HG02610 (cell line): ENCODE data around the gene SLC28A2.
"Not testable (repeated sequence)": the region's sequence is repeated elsewhere in the genome, so short reads cannot be mapped to it uniquely, and the experiment has no call there.

ENCODE experiments used
- ATAC-seq: cut with Tn5 transposase; IDR thresholded peaks from one replicate; pipeline ENCODE4 v1.9.1; 2021; ENCODE audit warnings: mild to moderate bottlenecking, moderate library complexity; ENCODE audit not compliant: unreplicated experiment

The SLC28A2 gene

GRCh38 chr15:45251888-45252287, at the start of gene SLC28A2:
SLC28A2 (plus strand) TSS chr15:45252234; CDS start chr15:45253216, 982 bp downstream.
- no peak for ATAC-seq

DNA sequence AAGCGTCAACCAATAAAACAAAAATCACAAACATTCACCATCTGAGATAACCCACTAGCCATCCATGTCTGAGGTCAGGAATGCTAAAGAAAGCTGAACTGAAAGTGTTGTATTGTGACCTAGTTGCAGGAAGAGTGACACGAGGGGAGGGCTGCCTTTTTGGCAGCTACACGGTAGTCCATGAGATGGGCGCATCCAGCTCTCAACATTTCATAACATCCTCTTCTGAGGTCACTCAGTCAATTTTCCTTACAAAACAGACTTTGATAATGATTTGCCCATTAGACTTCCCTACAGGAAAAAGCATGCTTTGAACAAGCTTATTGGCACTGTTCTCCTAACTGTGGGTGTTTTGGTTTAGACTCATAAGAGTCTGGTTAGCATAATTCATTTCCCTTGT, 48.9 kb upstream of the SLC28A2 start:
- ATAC-seq: no peak

GRCh38 chr15:45205192-45205591, 46.8 kb upstream of the SLC28A2 start:
- peak; percentile 28 for ATAC-seq

DNA sequence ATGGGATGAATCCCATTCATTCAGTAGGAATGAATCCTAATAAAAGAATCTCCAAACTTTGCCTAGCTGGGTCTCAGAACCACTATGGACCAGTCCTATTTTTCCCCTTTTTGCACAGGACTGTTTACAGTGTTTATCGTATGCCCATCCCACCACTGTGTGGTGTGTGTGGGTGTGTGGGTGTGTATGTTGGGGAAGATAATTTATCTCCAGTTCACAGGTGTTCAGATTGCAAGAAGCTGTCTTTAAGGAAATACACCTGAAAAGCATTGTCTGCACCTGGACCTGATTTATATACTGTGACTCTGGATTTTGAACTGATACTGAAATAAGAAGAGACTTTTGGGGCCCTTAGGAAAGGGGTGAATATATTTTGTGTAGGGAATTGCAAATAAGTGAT, 39.5 kb upstream of the SLC28A2 start:
- no peak for ATAC-seq

DNA sequence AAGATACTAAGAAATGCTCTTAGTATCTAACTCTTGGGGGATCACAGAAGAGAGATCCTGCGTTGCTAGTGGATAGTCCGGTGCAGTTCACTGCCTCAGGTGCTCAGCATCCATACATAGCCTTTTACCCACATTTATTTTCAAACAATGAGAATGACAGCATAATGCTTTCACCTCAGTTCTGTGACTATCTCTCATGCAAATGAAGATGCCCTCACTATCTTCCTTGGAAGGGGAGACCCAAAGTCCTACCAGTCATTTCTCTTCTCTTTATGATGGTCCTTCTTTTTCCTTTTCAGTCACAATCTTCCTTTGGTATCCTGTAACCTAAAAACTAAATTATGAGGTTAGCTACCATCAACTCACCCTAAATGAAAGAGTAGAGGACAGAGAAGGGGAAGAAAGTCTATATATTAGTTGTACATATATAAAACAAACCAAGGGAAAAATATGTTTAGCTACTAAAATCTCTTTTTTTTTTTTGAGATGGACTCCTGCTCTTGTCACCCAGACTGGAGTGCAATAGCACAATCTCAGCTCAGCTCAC, 30.9 kb upstream of the SLC28A2 start:
- ATAC-seq: no peak

- no peak for ATAC-seq
These were observed 30.1 kb upstream of the SLC28A2 start for GRCh38 chr15:45221967-45222366.

DNA sequence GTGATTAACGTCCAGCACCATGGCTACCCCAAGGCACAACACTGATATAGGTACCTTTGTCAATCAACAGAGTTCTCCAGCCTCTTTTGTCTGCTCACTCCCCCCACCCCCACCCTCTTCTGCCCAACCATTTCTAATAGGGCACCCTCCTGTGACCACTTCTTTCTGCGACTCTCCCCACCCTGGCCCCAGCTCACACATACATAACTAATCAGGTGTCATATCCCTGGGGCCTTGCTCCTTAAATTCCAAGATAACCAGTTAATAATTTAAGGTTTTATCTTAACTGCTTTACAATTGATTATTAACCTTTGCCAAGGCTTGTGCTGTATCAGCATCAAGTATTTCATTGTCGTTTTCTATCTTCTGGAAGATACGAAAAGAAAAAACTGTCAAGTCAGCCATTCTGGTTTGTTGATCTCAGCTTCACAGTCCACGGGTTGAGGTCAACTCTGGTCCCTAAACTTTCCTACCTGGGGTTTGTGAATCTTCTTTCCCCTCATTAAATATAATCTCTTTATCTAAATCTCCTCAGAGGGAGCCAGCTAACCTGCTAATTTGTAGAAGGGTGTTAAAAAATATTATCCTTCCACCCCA, 27.3 kb upstream of the SLC28A2 start:
- no peak for ATAC-seq

DNA sequence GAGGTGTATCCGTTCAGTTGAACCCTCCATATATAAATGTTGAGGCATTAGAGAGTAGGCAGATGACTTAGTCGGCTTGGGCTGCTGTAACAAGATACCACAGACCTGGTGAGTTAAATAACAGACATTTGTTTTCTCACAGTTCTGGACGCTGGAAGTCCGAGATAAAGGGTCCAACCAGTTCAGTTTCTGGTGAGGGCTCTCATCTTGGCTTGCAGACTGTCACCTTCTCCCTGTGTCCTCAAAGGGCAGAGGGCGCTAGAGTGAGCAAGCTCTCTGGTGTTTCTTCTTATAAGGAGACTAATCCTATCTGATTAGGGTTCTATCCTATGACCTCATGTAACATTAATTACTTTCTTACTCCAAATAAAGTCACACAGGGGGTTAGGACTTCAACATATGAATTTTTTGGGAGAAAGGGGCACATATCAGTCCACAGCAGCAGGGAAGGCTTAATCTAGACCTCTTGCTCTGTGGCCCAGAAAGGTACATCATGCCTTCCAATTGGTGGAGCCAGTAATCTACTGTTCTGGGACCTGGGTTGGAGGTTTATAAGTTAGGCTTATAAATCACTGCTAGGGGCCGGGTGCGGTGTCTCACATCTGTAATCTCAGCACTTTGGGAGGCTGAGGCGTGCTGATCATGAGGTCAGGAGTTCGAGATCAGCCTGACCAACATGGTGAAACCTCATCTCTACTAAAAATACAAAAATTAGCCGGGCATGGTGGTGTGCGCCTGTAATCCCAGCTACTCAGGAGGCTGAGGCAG, 26.3 kb upstream of the SLC28A2 start:
- no peak for ATAC-seq

GRCh38 chr15:45228931-45229330, 23.1 kb upstream of the SLC28A2 start:
- no peak for ATAC-seq

- no peak for ATAC-seq
These were observed 21.6 kb upstream of the SLC28A2 start for GRCh38 chr15:45230245-45230965.

DNA sequence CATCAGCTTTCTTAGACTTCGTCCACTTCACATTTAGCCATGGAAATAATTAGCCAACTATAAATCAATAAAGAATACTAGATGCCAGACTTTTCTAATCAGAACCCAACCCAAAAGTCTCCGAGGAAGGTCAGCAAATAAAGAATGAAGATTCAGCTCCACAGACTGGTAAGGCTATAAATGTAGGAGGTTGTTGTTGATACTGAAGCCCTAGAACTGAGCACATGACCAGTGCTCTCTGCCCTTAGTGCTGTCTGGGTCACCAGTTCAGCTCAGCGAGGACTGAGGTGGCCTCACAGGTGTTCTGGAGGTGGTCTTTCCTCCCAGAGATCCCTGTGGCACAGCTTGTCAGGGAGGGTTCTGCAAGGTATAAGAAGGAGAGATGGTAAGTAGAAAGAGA, 20.9 kb upstream of the SLC28A2 start:
- ATAC-seq: no peak

GRCh38 chr15:45231864-45232562, 20.0 kb upstream of the SLC28A2 start:
- ATAC-seq: no peak

GRCh38 chr15:45234562-45235235, 17.3 kb upstream of the SLC28A2 start:
- no peak for ATAC-seq

GRCh38 chr15:45236806-45237205, 15.2 kb upstream of the SLC28A2 start:
- ATAC-seq: not testable (repeated sequence)

DNA sequence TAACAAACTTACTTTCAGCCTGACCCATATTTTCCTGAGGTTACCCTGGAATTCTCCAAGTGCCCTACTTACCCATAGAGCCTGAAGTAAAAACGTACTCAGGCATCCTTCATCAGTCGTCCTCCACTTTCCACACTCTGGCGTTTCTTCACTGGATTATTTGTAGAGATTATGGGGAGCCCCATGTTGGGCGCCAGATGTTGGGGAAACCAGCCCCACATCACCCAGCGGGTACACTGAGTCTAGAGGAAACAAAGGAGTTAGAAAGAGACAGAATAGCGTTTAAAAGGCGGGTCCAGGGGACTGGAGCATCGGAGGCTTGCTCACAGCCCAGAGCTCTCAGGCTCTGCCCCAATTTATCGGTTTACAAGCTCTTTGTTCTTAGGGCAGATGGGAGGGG, 9.7 kb upstream of the SLC28A2 start:
- no peak for ATAC-seq

GRCh38 chr15:45249125-45249780, 2.8 kb upstream of the SLC28A2 start:
- ATAC-seq: no peak

DNA sequence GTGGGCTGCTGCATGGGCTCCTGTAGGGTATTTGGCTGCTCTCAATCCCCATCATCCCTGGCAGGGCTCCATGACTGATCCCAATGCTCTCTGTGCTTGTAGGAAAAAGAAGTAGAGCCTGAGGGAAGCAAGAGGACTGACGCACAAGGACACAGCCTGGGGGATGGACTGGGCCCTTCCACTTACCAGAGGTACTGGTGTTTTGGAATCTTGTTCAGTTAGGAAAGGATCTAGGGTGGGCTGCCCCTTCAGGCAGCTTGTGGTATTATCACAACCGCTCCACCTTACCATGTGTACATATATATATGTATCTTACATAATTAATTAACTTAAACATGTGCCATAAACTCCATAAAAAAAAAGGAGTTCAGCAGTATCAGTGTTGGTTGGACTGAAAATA, 1.3 kb downstream of the SLC28A2 start:
- no peak for ATAC-seq

GRCh38 chr15:45254405-45254804, 2.4 kb downstream of the SLC28A2 start:
- no peak for ATAC-seq

- not testable (repeated sequence) for ATAC-seq
These were observed 2.8 kb downstream of the SLC28A2 start for GRCh38 chr15:45254824-45255223.

GRCh38 chr15:45259796-45260195, 7.8 kb downstream of the SLC28A2 start:
- ATAC-seq: no peak
